ENCODE measurements around the gene PARVB. TPM values are rescaled to one million over a fixed set of nuclear protein-coding genes. Genes with fewer than 3 reads are reported as not detected.

PARVB gene
- total and polyA plus RNA-seq, 2 of the 8 experiments (the other 6 are each of a cell fraction or from before 2014, with no cell fraction given): 14.5 to 18.6 TPM

DNA sequence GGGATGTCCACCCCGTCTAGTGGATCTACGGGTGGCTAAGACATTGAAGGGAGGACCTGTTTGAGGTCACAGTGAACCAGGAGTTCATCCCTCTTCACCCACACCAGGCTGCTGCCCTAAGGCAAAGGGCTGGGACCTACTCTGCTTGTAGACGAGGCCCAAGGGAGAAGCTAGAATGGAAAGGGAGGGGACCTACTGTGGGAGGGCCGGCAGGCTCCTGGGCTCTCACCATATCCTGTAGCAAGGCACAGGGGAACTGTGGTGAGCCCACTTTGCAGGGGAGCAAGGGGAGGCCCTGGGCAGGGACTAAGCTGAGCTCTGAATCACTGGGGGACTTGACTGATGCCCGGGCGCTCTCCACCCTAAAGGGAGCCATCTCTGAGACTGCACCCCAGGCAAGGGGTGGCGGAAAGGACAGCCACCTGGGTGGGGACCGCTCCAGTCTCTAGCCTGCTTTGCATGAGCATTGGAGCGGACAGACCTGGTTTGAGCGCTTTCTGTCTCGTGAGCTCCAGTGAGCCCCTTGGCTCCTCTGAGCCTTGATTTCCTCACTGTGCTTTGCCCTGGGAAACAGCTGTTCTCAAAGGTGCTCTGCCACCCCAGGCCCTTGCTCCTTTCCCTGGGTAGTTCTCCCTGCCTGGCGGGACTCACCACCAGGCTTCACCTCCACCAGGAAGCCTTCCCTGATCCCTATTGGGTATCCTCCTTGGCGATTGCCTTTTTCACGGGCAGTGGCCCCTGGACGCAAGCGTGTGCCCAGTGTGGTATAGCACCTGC lies 180.8 kb downstream of the PARVB start (continued):
- TF ChIP-seq, protein P1, sequence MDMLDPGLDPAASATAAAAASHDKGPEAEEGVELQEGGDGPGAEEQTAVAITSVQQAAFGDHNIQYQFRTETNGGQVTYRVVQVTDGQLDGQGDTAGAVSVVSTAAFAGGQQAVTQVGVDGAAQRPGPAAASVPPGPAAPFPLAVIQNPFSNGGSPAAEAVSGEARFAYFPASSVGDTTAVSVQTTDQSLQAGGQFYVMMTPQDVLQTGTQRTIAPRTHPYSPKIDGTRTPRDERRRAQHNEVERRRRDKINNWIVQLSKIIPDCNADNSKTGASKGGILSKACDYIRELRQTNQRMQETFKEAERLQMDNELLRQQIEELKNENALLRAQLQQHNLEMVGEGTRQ (IDR thresholded peaks at IDR 0.05; ENCODE audit: low read length): no peak
- TF ChIP-seq SP2 (IDR thresholded peaks at IDR 0.05; ENCODE audit: low read length): no peak
- TF ChIP-seq BACH1 (IDR thresholded peaks at IDR 0.05; ENCODE audit: low read length): no peak
- TF ChIP-seq EZH2 (IDR thresholded peaks at IDR 0.05; ENCODE audit: low read depth, low read length, severe bottlenecking): no peak
- TF ChIP-seq CHD1 (IDR thresholded peaks at IDR 0.05; ENCODE audit: low read depth, low read length): no peak
- no peak for TF ChIP-seq KDM5A (IDR thresholded peaks at IDR 0.05; ENCODE audit: low read length)
- TF ChIP-seq CBX5 (IDR thresholded peaks at IDR 0.05; ENCODE audit: low read depth, low read length): no peak
- TF ChIP-seq BCL11A (IDR thresholded peaks at IDR 0.05; ENCODE audit: low read depth in 2 of 2, low read length in 2 of 2): no peak
- no peak for TF ChIP-seq TAF7 (optimal IDR thresholded peaks at IDR 0.05; ENCODE audit: borderline replicate concordance, low read depth, low read length)
